GM19397 (cell line): ENCODE measurements around the gene LZTFL1.

Experiments used
- ATAC-seq: cut with Tn5 transposase; IDR thresholded peaks from one replicate; pipeline ENCODE4 v1.9.1; 2021; ENCODE audit warnings: mild to moderate bottlenecking, moderate library complexity; ENCODE audit not compliant: unreplicated experiment

Gene LZTFL1

DNA sequence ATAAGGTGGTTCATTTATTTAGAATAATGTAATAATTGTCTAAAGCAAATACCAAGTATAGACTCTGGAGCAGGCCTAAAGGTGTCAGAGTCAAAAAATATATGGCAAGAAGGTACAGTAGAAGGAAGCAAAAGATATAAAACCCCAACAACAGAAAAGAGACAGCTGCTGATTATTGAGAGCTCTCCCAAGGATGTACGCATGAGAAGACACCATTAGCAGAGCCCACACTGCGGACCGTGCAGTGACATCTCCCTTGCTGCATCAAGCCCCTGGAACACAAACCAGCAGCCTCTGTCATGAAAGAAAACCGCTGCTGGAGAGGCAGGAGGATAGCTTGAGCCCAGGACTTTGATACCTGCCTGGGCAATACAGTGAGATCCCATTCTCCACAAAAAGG, 27.6 kb downstream of the LZTFL1 start:
- ATAC-seq = no peak

DNA sequence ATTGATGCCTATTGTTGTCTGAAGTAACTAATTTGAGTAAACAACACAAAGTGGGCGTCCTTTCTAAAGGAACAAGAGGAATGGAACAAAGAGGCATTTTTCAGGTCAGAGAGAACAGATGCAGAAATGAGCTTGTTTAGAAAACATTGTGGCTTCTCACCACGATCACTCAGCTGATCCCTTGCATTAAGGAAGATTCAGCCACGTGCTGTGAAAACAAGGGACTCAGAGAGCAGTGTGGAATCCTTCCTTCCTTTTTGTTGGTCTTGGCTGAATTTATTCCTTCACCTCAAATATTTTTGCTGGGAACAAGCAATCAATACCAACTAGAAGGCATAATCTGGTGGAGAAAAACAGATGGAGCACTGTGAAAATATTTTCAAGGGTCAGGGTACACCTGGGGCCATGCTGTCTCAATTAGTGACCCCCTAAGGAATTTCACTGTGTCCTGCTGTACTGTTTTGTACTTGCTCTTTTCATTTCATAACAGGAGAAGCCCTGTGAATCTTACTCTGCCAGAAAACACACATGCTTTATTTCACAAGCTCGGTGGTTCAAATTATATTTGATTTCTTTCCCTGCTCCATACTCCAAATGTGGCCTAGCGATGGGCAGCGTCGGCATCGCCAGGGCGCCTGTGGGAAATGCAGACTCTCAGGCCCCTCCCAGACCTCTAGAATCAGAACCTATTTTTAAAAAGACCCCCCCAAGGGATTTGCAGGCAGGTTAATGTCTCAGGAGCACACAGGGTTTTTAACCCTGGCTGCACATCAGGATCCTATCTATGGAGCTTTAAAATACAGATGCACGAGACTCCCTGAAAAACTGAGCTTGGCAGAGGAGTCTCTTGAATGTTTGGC, 34.0 kb downstream of the LZTFL1 start:
- ATAC-seq = no peak

DNA sequence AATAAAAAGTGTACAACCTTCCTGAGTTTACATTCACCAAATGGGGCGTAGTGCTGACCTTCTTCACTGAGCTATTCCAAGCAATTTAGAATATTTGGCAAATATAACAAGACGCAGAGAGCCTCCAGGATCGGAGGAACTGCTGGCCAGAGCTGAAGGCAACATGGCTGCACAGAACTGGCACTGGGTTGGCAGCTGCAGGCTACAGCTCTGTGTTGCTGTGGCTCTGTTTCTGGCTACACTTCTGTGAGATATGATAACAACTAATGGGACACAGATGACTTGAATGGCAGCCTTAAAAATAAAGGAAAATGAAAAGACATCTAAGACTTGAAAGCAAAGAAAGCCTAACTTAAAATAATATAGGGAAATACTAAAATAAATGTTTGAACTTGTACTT, 34.8 kb downstream of the LZTFL1 start:
- ATAC-seq = no peak

DNA sequence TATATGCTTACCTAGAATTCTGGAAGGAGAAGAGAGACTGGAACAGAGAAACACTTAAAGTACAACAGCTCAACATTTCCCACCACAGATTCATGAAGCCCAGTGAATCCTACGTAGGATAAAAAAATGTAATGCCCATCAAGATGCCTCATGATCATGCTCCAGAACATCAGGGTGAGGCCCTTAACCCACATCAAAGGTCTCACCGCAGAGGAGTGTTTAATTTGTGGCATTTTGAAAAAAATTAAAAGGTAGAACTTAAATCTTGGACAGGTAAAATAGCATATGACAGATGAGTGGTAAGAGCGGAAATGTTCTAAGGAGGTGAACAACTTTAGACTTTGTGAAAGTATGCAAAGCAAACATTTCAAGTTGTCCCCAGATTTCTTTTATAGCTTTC, 35.8 kb downstream of the LZTFL1 start:
- ATAC-seq = no peak

- ATAC-seq = no peak
These were observed 38.5 kb downstream of the LZTFL1 start for GRCh38 chr3:45803252-45803935.

DNA sequence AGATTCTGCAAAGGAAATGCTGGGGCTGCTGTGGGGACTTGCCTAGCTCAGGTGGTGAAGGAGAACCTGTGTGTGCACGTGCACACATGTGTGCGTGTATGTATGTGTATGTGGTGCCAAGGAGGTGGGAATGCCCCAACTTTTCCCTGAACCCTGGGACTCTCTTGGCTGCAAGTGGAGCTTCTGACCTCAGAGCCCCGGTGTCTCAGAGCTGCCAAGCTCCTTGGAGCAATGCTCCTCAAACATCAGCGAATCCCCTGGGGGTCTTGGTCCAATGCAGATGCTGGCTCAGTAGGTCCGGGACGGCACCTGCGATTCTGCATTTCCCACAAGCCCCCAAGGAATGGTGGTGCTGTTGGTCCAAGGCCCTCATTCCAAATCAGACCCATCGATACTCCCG, 39.8 kb downstream of the LZTFL1 start:
- no peak for ATAC-seq

GRCh38 chr3:45800611-45801010, 41.3 kb downstream of the LZTFL1 start:
- no peak for ATAC-seq

GRCh38 chr3:45799586-45799985, 42.3 kb downstream of the LZTFL1 start:
- no peak for ATAC-seq

DNA sequence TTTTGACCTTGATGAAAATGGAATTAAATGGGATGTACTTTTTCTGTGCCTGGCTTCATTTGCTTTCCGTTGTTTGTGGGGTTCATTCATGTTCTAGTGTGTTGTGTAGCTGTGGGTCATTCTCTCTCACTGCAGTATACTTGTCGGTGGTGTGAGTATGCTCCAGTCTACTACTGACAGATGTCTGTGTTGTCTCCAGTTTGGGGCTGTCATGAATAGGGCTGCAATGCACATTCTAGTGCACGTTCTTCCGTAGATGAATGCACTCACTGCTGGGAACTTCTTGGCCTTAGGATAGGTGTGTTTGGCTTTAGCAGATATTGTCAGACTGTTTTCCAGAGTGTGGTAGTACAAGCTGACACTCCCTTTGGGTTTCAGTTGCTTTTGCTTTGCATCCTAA, 43.9 kb downstream of the LZTFL1 start:
- ATAC-seq = no peak

- no peak for ATAC-seq
These were observed 44.8 kb downstream of the LZTFL1 start for GRCh38 chr3:45796902-45797637.

DNA sequence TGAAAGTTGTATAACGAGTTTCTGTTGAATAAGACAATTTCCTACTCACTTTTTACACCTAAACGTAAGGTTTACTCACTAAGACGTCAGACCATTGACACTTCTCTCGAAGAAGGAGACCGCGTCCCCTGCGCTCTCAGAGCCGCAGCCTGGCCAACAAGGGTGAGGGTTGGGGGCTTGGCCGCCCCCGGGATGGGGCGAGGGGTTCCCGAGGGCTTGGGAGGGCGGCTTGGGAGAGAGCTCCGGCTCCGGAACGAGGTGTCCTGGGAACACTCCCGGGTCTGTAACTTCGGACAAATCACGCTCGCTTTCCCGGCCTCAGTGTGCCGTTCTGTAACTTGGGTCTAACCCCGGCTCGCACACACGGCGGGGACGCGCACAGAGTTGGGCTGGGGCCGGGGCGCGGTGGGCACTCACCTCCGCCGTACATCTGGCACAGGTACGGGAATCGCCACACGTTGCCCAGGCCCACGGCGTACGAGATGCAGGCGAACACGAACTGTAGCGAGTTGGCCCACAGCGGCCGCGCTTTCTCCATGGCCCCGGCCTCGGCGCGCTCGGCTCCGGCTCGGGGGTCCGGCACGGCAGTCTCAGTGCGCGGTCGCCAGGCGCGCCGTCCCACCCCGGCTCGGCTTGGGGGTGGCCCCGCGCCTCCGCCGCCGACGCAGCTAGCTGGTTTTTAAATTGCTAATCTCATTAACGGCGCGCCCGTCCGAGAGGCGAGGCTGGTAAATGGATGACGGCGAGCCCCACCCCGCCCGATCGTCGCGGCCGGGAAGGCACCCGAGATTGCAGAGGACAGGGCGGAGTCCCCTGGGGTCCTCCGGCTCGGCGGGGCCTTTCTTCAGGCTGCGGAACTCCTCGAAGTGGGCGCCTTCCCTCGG, 45.8 kb downstream of the LZTFL1 start, which contains the start of gene SLC6A20:
TSS of gene SLC6A20 (minus strand) at position 655 of the 884 bp plus-strand sequence. CDS start at position 538, 117 bp downstream.
- ATAC-seq = no peak

DNA sequence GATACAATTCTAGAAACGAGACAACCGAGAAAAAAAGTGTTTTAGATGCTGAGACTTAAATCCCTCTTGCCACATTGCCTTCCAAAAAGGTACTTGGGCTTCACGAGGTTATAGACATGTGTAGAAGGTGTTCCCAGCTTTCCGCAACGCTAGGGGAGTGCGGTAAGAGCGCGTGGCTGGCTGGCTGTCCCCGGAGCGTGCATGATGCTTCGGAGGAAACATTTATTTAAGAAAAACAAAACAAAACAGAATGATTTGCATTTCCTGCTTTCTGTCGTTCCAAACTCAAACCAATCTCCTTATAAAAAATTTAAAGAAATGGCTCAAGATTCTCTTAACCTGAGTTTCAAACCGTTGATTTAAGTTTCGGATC, 46.4 kb downstream of the LZTFL1 start:
- ATAC-seq = no peak

GRCh38 chr3:45794660-45795059, 47.3 kb downstream of the LZTFL1 start:
- no peak for ATAC-seq

DNA sequence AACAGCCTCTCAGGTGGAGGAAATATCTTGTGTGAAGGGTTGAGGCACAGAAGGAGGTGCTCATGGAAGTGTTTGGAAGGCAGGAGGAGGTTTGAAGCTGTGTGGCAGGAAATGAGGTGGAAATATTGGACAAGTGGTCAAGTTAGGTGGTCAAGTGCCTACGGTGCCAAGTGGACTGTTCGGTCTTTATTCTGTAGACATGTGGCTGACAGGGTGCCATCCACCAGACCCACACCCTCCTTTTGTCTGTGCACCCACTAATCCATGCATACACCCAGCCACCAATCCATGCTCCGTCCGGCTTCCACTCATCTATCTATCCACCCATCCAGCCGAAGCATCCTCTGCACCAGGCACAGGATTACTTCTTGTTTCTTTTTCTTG, 47.8 kb downstream of the LZTFL1 start:
- ATAC-seq = no peak

DNA sequence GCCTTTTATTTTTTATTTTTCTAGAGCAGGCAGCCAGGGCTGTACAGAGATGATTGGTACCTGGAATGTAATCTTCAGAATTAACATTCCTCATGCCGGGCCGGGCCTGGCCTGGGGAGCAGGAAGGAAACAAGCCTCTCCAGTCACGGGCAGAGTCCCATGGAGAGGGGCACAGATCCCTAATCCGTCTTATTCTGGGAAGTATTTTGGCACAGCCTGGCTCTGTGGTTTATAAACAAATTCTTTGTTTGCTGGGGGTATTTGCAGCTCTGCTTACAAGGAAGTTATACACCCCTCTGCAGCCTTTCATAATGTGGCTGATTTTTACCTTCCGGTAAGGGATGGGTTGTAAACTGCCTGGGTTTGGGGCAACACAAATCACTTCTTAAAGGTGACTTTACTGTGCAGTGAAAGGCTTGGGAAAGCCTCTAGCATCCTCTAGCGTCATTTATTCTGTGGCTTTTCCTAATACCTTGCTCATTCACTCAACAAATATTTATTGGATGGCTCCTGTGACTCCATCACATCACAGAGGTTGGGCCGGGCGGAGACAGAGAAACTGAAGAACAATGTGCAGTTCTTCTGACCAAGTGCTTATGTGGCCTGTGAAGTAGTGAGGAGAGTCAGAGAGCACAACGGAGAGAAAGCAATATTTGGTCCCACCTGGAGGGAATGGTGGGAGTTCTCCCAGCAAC, 48.3 kb downstream of the LZTFL1 start:
- no peak for ATAC-seq

GRCh38 chr3:45792516-45793172, 49.3 kb downstream of the LZTFL1 start:
- ATAC-seq = no peak

DNA sequence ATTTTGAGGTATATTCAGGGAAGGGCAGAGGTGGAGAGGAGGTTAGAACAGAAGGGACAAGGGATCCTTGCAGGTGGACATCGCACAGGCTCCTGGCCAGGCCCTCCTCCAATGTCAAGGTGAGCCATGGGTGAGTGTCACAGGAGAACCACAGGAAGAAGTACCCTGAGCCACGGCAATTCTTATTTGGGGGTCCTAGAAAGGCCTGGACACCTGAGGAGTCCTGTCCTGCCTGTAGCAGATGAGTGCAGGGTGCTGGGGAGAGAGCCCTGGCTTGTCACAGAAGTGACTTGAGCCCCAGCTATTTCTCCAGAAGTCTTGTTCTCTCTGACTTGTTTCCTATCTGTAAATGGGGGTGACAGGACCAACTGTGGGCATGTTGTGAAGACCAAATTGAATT, 49.9 kb downstream of the LZTFL1 start:
- ATAC-seq = no peak

DNA sequence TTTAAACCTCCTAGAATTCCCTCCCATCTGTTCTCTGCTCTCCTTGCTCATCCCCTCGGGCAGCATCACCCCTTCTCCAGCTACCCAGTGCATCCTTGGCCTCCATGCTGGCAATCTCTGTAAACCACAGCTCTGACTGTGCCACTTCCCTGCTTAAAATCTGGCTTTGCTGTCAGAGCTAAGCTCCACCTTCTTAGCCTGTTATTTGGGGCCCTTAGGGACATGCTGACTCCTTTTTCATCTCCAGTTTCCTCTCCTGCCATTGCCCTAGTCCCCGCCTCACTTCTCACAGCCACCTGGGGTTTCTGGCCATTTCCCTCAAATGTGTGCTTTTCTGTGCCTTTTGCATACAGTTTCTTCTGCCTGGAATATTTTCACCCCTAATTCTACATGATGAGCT, 51.3 kb downstream of the LZTFL1 start:
- no peak for ATAC-seq

GRCh38 chr3:45789235-45789812, 52.6 kb downstream of the LZTFL1 start:
- ATAC-seq = no peak
